K562 (cell line): ENCODE results near the gene REX1BD. TPM values are rescaled to one million over a fixed set of nuclear protein-coding genes. Genes with fewer than 3 reads are reported as not detected.
A peak's percentile ranks its signal among the peaks of the same experiment; 100 is the strongest.

Source experiments
- BCL6 ChIP-seq: fragments of 250-450 bp; sonication (Bioruptor Pico); IDR thresholded peaks from 2 replicates; pipeline ENCODE4 v1.4.0; 2020
- CREBBP ChIP-seq: IDR thresholded peaks from one replicate; pipeline ENCODE4 v1.6.1; 2012; ENCODE audit warnings: low read depth, mild to moderate bottlenecking, control low read depth, inconsistent platforms, low read length
- FOS ChIP-seq: IDR thresholded peaks from 3 replicates; pipeline ENCODE4 v1.6.1; 2011; ENCODE audit not compliant: insufficient read length; ENCODE audit errors: extremely low read depth
- JUN ChIP-seq, 2 experiments: sonication (generic) in 1 of 2; formaldehyde crosslinking in 1 of 2; IDR thresholded peaks; 2 replicates each; pipeline versions ENCODE4 v1.6.1 to v1.8.0; 2012 to 2022; ENCODE audit warnings: borderline replicate concordance in 2 of 2, mild to moderate bottlenecking in 2 of 2, improper control_type of control experiment in 1 of 2, low read depth in 1 of 2, low read length in 1 of 2, missing genetic modification reagents in 1 of 2
- JUNB ChIP-seq: fragments of 450-650 bp; formaldehyde crosslinking; conservative IDR thresholded peaks from 2 replicates; pipeline ENCODE4 v1.4.0; 2020; ENCODE audit warnings: mild to moderate bottlenecking
- NR2C1 ChIP-seq, 2 experiments: fragments of 450-650 bp; IDR thresholded peaks; 2 replicates each; pipeline ENCODE4 v1.6.1; 2017; ENCODE audit warnings: mild to moderate bottlenecking in 2 of 2, antibody characterized with exemption in 1 of 2, inconsistent platforms in 1 of 2, missing compliant biosample characterization in 1 of 2, missing genetic modification characterization in 1 of 2
- NR3C1 ChIP-seq: sonication (generic); formaldehyde crosslinking; IDR thresholded peaks from 2 replicates; pipeline ENCODE4 v1.8.1; 2022; ENCODE audit warnings: missing genetic modification reagents
- PHF8 ChIP-seq: fragments of 200-600 bp; sonication (generic); IDR thresholded peaks from 2 replicates; pipeline ENCODE4 v1.6.1; 2012; ENCODE audit warnings: mixed run types, mild to moderate bottlenecking, inconsistent platforms, low read length, moderate library complexity, borderline replicate concordance
- TAF7 ChIP-seq: fragments of 450-650 bp; IDR thresholded peaks from 2 replicates; pipeline ENCODE4 v1.6.1; 2016; ENCODE audit warnings: missing genetic modification characterization, missing compliant biosample characterization
- THRAP3 ChIP-seq: fragments of 450-650 bp; IDR thresholded peaks from 2 replicates; pipeline ENCODE4 v1.6.1; 2016; ENCODE audit warnings: mild to moderate bottlenecking, inconsistent platforms, borderline replicate concordance
- ZFP30 ChIP-seq: fragments of 250-450 bp; sonication (Bioruptor Pico); IDR thresholded peaks from 2 replicates; pipeline ENCODE4 v1.8.0; 2022; ENCODE audit warnings: moderate library complexity, mild to moderate bottlenecking, inconsistent platforms, borderline replicate concordance
- ZNF224 ChIP-seq: sonication (generic); formaldehyde crosslinking; IDR thresholded peaks from 2 replicates; pipeline ENCODE4 v1.8.0; 2022; ENCODE audit warnings: mild to moderate bottlenecking, missing genetic modification reagents
- ZNF695 ChIP-seq: fragments of 450-650 bp; formaldehyde crosslinking; IDR thresholded peaks from 2 replicates; pipeline ENCODE4 v1.4.0; 2020; ENCODE audit warnings: mild to moderate bottlenecking, moderate library complexity
- ZNF764 ChIP-seq: fragments of 250-450 bp; sonication (Bioruptor Pico); IDR thresholded peaks from 2 replicates; pipeline ENCODE4 v1.4.0; 2020; ENCODE audit warnings: low read depth, mild to moderate bottlenecking, moderate library complexity
- polyA plus RNA-seq, 8 experiments: library from polyadenylated mRNA; depleted of rRNA in 4 of 8; stranded (reverse) in 5 of 8; unstranded in 3 of 8; fragments of >200 nt; fragmentation: Nextera tagmentation in 2 of 8; fragmentation: Illumina TruSeq in 1 of 8; extraction: Ambion mirVana in 2 of 8; extraction: Trizol in 1 of 8; gene quantifications; 2 replicates each; pipeline versions ENCODE4 v1.2.1 to v1.2.3, GENCODE V29; 2011 to 2014; ENCODE audit warnings: inconsistent platforms in 1 of 8, missing spikeins in 1 of 8
- total RNA-seq, 7 experiments: library from RNA; depleted of rRNA in 6 of 7; stranded (reverse); fragments of >200 nt in 6 of 7; fragmentation: Illumina TruSeq in 2 of 7; extraction: Trizol in 2 of 7; gene quantifications; 2 replicates each; pipeline versions ENCODE4 v1.2.1 to v1.2.3, GENCODE V29; 2011 to 2021; ENCODE audit warnings: low replicate concordance in 1 of 7
- TF ChIP-seq, protein P1 (sequence below): sonication (generic); formaldehyde crosslinking; IDR thresholded peaks from 2 replicates; pipeline ENCODE4 v1.8.0; 2022; ENCODE audit warnings: missing genetic modification reagents, mild to moderate bottlenecking, borderline replicate concordance
- TF ChIP-seq, protein P2 (sequence below): fragments of 450-650 bp; IDR thresholded peaks from 2 replicates; pipeline ENCODE4 v1.6.1; 2016; ENCODE audit warnings: antibody characterized with exemption
- TF ChIP-seq, protein P3 (sequence below): fragments of 450-650 bp; IDR thresholded peaks from 2 replicates; pipeline ENCODE4 v1.6.1; 2018; ENCODE audit warnings: mild to moderate bottlenecking, low read depth; ENCODE audit not compliant: partially characterized antibody
- TF ChIP-seq, protein P4 (sequence below): fragments of 450-650 bp; IDR thresholded peaks from 2 replicates; pipeline ENCODE4 v1.6.1; 2017; ENCODE audit warnings: antibody characterized with exemption, mild to moderate bottlenecking

The REX1BD gene
- total and polyA plus RNA-seq, 9 of the 15 experiments (the other 6 are each of a cell fraction or from before 2014, with no cell fraction given) = 1.9 to 136 (median 13.8) TPM

DNA sequence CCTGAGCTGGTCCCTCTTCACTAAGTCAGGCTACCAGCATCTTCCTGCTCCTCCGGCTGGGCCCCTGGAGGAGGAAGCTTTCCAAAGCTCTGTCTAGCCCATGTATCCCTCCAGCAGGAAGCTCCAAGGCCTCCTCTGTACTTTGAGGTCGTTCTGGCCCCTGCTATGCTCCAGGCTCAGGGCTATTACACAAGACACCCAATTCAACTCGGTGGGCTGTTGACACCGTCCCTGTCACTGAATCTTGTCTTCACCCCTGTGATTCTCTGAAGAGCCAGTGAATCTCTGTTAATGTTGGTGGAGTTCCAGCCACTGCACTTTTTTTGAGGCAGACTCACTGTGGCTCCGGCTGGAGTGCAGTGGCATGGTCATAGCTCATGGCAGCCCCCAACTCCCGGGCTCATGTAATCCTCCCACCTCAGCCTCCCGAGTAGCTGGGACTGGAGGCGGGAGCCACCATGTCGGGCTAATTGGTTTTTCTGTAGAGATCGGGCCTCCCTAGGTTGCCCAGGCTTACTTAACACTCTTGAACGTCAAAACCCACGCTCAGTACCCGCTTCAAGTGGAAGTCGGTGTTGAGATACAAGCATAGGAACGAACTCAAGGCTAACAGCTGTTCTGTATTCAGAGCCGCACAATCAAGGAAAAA lies 512 bp upstream of the REX1BD start (continued):
- TF ChIP-seq ZFP30 (no peak), FOS (no peak), PHF8 (peak; percentile 12; the same call in 1 of the 2 replicates), CREBBP (no peak), ZNF764 (CRISPR knock-in tag) (no peak), JUN (IDR thresholded peaks at IDR 0.05; ENCODE audit: borderline replicate concordance, low read depth, low read length) (no peak), JUN (CRISPR knock-in tag; IDR thresholded peaks at IDR 0.05; ENCODE audit: borderline replicate concordance) (no peak), NR2C1 (IDR thresholded peaks at IDR 0.05) (no peak), NR2C1 (tag; IDR thresholded peaks at IDR 0.05) (peak; percentile 53), TAF7 (tag) (no peak), ZNF695 (CRISPR knock-in tag) (no peak), THRAP3 (no peak), JUNB (CRISPR knock-in tag) (no peak), ZNF224 (no peak), BCL6 (CRISPR knock-in tag) (no peak), NR3C1 (CRISPR knock-in tag) (no peak)
- TF ChIP-seq, protein P1, sequence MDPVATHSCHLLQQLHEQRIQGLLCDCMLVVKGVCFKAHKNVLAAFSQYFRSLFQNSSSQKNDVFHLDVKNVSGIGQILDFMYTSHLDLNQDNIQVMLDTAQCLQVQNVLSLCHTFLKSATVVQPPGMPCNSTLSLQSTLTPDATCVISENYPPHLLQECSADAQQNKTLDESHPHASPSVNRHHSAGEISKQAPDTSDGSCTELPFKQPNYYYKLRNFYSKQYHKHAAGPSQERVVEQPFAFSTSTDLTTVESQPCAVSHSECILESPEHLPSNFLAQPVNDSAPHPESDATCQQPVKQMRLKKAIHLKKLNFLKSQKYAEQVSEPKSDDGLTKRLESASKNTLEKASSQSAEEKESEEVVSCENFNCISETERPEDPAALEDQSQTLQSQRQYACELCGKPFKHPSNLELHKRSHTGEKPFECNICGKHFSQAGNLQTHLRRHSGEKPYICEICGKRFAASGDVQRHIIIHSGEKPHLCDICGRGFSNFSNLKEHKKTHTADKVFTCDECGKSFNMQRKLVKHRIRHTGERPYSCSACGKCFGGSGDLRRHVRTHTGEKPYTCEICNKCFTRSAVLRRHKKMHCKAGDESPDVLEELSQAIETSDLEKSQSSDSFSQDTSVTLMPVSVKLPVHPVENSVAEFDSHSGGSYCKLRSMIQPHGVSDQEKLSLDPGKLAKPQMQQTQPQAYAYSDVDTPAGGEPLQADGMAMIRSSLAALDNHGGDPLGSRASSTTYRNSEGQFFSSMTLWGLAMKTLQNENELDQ = 0 out of 2 replicates have a peak, but pooled peaks have one; percentile 36
- TF ChIP-seq, protein P2, sequence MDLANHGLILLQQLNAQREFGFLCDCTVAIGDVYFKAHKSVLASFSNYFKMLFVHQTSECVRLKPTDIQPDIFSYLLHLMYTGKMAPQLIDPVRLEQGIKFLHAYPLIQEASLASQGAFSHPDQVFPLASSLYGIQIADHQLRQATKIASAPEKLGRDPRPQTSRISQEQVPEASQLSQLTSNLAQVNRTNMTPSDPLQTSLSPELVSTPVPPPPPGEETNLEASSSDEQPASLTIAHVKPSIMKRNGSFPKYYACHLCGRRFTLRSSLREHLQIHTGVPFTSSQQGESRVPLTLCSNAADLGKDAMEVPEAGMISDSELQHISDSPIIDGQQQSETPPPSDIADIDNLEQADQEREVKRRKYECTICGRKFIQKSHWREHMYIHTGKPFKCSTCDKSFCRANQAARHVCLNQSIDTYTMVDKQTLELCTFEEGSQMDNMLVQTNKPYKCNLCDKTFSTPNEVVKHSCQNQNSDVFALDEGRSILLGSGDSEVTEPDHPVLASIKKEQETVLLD = peak; percentile 26; the same call in 1 of the 2 replicates
- TF ChIP-seq, protein P3, sequence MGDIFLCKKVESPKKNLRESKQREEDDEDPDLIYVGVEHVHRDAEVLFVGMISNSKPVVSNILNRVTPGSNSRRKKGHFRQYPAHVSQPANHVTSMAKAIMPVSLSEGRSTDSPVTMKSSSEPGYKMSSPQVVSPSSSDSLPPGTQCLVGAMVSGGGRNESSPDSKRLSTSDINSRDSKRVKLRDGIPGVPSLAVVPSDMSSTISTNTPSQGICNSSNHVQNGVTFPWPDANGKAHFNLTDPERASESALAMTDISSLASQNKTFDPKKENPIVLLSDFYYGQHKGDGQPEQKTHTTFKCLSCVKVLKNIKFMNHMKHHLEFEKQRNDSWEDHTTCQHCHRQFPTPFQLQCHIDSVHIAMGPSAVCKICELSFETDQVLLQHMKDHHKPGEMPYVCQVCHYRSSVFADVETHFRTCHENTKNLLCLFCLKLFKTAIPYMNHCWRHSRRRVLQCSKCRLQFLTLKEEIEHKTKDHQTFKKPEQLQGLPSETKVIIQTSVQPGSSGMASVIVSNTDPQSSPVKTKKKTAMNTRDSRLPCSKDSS = no peak
- TF ChIP-seq, protein P4, sequence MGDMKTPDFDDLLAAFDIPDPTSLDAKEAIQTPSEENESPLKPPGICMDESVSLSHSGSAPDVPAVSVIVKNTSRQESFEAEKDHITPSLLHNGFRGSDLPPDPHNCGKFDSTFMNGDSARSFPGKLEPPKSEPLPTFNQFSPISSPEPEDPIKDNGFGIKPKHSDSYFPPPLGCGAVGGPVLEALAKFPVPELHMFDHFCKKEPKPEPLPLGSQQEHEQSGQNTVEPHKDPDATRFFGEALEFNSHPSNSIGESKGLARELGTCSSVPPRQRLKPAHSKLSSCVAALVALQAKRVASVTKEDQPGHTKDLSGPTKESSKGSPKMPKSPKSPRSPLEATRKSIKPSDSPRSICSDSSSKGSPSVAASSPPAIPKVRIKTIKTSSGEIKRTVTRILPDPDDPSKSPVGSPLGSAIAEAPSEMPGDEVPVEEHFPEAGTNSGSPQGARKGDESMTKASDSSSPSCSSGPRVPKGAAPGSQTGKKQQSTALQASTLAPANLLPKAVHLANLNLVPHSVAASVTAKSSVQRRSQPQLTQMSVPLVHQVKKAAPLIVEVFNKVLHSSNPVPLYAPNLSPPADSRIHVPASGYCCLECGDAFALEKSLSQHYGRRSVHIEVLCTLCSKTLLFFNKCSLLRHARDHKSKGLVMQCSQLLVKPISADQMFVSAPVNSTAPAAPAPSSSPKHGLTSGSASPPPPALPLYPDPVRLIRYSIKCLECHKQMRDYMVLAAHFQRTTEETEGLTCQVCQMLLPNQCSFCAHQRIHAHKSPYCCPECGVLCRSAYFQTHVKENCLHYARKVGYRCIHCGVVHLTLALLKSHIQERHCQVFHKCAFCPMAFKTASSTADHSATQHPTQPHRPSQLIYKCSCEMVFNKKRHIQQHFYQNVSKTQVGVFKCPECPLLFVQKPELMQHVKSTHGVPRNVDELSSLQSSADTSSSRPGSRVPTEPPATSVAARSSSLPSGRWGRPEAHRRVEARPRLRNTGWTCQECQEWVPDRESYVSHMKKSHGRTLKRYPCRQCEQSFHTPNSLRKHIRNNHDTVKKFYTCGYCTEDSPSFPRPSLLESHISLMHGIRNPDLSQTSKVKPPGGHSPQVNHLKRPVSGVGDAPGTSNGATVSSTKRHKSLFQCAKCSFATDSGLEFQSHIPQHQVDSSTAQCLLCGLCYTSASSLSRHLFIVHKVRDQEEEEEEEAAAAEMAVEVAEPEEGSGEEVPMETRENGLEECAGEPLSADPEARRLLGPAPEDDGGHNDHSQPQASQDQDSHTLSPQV = peak; percentile 71; the same call in 1 of the 2 replicates
